GM21723 (cell line): ENCODE data around the gene ODC1.
A peak's percentile ranks its signal among the peaks of the same experiment; 100 is the strongest.
"Not testable (repeated sequence)": the region's sequence is repeated elsewhere in the genome, so short reads cannot be mapped to it uniquely, and the experiment has no call there.

ENCODE experiments used
- ATAC-seq: cut with Tn5 transposase; IDR thresholded peaks from one replicate; pipeline ENCODE4 v1.9.1; 2021; ENCODE audit warnings: mild to moderate bottlenecking, moderate library complexity; ENCODE audit not compliant: unreplicated experiment

The ODC1 gene

GRCh38 chr2:10447895-10448575, at the start of gene ODC1:
Gene ODC1 (minus strand): TSS chr2:10448327. CDS start chr2:10445032, 3,295 bp downstream.
- peak; percentile 68 for ATAC-seq

- no peak for ATAC-seq
Observed at GRCh38 chr2:10497797-10498251, 49.7 kb upstream of the ODC1 start.

GRCh38 chr2:10495988-10496313, 47.8 kb upstream of the ODC1 start:
- no peak for ATAC-seq

DNA sequence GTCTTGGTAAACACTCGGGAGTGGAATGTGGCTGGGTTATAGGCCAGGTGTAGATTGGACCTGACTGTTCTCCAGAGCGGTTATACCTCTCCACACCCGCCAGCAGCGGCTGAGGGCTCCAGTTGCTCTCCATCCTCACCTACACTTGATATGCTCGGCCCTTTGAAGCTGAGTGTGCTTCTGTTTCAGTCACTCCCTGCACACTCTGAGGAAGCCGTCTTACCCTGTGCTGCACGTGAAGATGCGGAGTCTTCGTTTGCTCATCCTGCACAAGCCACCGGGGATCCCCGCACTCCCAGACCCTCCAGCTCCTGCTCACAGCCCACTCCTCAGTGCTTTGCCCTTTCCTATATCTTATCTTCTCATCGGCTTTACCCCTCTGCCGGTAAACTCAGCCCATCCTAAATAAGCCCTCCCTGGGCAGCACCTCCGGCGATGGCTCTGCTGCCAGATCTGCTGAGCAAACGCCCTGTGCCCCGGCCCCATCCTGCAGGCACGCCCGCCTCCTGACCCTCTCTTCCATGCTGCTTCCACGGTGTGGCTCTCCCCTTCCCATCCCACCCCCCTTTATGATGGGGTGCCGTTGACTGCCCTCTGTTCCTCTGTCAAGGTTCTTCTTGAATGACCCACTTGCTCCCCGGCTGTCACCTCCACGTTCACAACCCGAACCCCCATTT, 47.3 kb upstream of the ODC1 start:
- no peak for ATAC-seq

GRCh38 chr2:10494351-10495066, 46.4 kb upstream of the ODC1 start:
- no peak for ATAC-seq

- ATAC-seq, result peak; percentile 97
Observed at GRCh38 chr2:10493634-10494281, 45.6 kb upstream of the ODC1 start.

DNA sequence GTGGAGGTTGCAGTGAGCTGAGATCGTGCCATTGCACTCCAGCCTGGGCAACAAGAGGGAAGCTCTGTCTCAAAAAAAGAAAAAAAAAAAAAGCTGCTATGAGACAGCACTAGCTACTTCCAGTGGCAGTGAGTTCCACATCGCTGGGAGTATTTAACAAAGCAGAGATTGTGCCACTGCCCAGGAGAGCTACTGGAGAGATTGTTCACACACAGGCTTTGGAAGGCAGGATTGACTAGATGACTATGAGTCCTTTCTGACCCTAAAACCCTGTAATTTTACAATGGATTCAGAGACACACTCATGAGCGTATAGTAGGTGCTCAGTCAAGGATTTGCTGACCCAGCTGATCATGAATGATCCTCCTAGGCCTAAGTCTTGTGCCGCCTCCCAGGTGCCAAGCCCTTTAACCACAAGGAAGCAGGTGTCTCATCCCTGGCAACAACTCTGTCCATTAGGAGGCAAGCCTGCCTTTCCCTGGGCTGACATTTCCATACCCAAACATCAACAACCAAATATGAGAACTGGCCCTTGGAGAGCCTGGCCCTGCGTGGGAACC, 45.0 kb upstream of the ODC1 start:
- ATAC-seq, result peak; percentile 17

- ATAC-seq, result no peak
Observed at GRCh38 chr2:10490806-10491291, 42.7 kb upstream of the ODC1 start.

GRCh38 chr2:10489842-10490555, 41.9 kb upstream of the ODC1 start:
- ATAC-seq, result no peak

DNA sequence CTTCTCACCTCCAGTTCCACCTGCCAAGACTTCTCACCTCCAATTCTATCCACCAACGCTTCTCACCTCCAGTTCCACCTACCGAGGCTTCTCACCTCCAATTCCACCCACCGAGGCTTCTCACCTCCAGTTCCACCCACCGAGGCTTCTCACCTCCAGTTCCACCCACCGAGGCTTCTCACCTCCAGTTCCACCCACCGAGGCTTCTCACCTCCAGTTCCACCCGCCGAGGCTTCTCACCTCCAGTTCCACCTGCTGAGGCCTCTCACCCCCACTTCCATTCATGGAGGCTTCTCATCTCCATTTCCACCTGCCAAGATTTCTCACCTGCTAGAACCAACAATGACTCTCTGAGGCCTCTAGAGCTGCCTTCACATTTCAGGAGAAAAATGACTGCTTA, 40.0 kb upstream of the ODC1 start:
- not testable (repeated sequence) for ATAC-seq

- not testable (repeated sequence) for ATAC-seq
Observed at GRCh38 chr2:10487741-10488104, 39.6 kb upstream of the ODC1 start.

DNA sequence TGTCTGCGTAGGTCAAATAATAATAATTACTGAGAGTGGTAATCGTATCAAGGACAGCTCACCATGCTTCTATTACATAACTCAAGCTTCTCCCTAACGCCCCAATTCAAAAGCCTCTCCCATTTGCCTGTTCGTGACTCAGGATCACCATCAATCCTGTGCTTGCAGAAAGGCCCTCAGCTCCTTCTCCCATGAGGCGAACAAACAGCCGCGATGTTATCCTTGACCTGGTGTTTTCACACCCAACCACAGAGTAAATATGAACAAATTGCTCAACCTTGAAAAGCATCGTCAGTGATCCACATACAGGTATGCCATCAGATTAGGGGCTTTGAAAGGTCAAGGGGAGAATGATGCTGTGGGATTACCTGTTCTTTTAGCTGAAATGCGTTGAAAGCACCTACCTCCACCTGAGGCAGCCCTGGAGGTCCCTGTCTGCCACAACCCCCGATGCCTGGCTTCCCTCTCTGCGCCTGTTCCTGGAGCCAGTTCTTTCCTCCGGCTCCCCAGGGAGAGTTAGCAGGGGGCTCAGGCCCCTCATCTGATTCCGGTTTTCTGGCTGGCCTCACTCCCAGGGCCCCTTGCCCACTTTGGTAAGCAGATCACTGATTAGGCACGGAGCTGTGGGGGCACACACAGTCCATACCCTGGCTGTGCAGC, 39.1 kb upstream of the ODC1 start:
- ATAC-seq, result no peak

GRCh38 chr2:10486601-10487079, 38.5 kb upstream of the ODC1 start:
- ATAC-seq, result no peak

- ATAC-seq, result no peak
Observed at GRCh38 chr2:10486091-10486490, 38.0 kb upstream of the ODC1 start.

DNA sequence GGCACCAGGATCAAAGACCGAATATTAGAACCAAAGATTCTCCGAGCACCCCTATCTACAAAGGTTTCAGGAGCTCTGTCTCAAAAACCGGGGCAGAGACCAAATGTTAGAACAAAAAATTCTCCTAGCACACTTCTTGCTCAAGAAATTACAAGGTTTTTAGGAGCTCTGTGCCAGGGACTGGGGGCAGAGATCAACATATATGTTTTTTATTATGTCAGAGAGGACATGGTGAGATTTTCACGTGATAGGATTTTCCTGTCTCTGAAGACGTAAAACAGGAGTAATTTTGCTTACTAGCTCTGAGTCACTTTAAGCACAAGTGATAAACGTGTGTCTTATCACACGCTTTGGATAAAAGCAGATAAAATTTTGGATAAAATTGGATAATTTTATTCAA, 34.8 kb upstream of the ODC1 start:
- ATAC-seq, result no peak

DNA sequence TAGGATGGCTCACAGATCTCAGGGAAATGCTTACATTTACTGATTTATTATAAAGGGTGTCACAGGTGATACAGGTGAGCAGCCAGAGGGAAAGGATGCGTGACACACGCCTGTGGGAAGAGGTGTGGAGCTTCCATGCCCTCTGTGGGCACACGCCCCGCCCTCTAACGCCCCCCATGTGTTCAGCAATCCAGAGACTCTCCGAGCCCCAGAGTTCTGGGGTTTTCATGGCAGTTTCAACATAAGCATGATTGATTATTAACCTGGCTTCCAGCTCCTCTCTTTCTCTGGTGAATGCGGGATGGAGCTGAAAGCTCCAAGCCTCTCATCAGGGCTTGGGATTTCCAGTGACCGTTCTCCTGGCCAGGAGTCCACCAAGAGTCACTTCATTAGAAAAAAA, 34.3 kb upstream of the ODC1 start:
- no peak for ATAC-seq

DNA sequence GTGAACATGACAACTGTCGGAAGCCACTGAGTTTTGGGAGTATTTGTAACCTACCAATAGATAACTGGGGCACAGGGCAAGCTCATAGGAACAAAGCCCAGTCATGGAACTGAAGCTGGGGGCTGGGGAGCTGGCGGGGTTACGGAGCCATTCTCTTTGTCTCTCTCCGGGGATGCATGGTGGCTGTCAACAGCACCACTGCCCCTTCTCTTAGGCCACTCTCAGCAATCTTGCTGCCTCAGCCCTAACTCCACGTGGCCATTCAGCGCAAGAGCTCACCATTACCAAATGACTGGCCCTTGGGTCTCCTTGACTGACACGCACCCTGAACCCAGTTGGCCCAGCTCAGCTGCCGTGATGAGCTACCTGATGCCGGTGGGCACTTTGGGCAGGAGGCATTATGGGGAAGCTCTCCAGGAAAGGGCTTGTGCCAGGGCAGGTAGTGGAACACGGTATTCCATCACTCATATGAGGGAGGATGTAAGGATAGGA, 33.6 kb upstream of the ODC1 start:
- ATAC-seq, result no peak

DNA sequence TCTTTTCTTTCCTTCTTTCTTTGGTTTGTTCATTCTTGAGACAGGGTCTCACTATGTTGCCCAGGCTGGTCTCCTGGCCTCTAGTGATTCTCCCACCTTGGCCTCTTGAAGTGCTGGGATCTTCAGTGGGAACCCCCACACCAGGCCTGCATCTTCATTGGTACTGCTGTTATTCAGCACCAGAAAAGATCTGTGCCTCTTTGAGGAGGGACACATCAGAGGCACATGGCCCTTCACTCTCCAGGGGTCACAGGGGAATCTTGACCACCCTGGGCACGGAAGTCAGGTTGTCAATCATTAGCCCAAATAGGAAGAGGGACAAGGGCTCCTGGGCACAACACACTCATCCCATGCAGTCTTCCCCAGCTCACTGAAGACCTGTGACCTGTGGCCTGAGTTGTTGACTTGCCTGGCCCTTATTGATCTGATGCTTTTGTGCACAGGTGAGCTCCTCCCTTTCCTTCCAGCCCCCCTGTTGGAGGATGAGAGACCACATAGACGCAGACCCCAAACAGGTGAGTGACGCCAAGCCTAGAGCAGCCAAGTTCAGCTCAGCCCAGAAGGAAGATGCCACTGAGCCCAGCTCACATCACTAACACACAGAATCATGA, 33.0 kb upstream of the ODC1 start:
- no peak for ATAC-seq

DNA sequence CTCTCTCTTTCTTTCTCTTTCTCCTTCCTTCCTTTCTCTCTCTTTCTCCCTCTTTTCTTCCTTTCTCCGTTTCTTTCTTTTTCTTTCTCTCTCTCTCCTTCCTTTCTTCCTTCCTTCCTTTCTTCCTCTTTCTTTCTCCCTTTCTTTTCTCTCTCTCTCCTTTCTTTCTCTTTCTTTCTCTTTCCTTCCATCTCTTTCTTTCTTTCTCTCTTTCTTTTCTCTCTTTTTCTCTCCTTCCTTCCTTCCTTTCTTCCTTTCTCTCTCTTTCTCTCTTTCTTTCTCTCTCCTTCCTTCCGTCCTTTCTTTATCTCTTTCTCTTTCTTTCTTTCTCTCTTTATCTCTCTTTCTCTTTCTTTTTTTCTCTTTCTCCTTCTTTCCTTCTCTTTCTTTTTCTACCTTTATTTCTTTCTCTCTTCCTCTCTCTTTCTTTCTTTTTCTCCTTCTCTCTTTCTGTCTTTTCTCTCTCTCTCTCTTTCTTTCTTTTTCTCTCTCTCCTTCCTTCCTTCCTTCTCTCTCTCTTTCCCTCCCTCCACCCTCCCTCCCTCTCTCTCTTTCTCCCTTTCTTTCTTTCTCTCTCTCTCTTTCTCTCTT, 32.3 kb upstream of the ODC1 start:
- no peak for ATAC-seq
